ENCODE measurements around the gene FRS2.

DNA sequence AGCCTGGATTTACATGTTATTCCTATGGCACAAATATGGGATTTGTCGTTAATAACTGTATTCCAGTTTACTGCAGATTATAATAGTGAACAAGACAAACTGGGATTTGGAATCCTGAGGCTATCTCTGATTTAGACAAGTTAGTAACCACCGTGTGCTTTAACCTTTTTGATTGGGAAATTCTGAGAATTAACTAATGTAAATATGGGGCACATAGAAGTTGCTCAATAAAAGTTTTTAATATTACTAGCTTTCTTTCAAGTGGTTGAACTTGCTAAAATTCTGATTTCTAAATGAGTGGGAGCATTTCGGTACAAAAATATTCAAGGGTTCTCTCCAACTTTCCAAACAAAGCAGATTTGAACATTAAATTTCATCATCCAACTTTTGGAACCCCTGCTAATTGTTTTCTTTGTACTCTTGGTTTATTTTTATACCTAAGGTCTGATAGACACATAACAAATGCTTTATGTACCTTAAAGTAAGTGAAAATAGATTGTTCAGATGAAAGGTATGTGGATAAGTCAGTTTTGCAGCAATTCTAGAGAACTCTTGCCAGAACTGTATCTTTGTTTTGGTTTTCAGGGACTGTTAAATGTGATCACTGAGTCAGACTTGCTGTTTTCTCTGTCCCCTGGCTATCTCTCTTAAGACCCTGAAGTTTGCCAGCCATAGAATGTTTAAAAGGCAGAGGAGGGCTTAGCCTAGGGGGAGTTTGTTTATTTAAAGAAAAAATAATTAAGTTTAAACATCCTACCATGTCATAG lies 57.5 kb downstream of the FRS2 start:
- TF ChIP-seq POLR2AphosphoS5 (IDR thresholded peaks at IDR 0.05) (no peak), EP300 (IDR thresholded peaks at IDR 0.05) (no peak)
- TF ChIP-seq, protein P1, sequence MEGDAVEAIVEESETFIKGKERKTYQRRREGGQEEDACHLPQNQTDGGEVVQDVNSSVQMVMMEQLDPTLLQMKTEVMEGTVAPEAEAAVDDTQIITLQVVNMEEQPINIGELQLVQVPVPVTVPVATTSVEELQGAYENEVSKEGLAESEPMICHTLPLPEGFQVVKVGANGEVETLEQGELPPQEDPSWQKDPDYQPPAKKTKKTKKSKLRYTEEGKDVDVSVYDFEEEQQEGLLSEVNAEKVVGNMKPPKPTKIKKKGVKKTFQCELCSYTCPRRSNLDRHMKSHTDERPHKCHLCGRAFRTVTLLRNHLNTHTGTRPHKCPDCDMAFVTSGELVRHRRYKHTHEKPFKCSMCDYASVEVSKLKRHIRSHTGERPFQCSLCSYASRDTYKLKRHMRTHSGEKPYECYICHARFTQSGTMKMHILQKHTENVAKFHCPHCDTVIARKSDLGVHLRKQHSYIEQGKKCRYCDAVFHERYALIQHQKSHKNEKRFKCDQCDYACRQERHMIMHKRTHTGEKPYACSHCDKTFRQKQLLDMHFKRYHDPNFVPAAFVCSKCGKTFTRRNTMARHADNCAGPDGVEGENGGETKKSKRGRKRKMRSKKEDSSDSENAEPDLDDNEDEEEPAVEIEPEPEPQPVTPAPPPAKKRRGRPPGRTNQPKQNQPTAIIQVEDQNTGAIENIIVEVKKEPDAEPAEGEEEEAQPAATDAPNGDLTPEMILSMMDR (IDR thresholded peaks at IDR 0.05): no peak
